BE2C (cell line): ENCODE data around the gene VPS37C.

Experiments
- DNase-seq: peaks from one replicate; pipeline ENCODE4 v3.0.0-alpha.2; 2020
- H3K27me3 ChIP-seq: fragments of 250-450 bp; sonication (Bioruptor Pico); 2 replicates; pipeline ENCODE4 v1.5.1; 2020; ENCODE audit warnings: mild to moderate bottlenecking
- H3K36me3 ChIP-seq: fragments of 250-450 bp; sonication (Bioruptor Pico); 2 replicates; pipeline ENCODE4 v1.5.1; 2020; ENCODE audit warnings: mild to moderate bottlenecking
- H3K4me1 ChIP-seq: fragments of 250-450 bp; sonication (Bioruptor Pico); 2 replicates; pipeline ENCODE4 v1.5.1; 2020
- H3K4me3 ChIP-seq: 2 replicates; pipeline ENCODE4 v1.5.1; 2011; ENCODE audit warnings: low read depth, low read length
- H3K9me3 ChIP-seq: fragments of 250-450 bp; sonication (Bioruptor Pico); 2 replicates; pipeline ENCODE4 v1.5.1; 2020
- CTCF ChIP-seq: IDR thresholded peaks from 2 replicates; pipeline ENCODE4 v1.5.1; 2012; ENCODE audit warnings: mild to moderate bottlenecking, low read depth, low read length

The VPS37C gene

DNA sequence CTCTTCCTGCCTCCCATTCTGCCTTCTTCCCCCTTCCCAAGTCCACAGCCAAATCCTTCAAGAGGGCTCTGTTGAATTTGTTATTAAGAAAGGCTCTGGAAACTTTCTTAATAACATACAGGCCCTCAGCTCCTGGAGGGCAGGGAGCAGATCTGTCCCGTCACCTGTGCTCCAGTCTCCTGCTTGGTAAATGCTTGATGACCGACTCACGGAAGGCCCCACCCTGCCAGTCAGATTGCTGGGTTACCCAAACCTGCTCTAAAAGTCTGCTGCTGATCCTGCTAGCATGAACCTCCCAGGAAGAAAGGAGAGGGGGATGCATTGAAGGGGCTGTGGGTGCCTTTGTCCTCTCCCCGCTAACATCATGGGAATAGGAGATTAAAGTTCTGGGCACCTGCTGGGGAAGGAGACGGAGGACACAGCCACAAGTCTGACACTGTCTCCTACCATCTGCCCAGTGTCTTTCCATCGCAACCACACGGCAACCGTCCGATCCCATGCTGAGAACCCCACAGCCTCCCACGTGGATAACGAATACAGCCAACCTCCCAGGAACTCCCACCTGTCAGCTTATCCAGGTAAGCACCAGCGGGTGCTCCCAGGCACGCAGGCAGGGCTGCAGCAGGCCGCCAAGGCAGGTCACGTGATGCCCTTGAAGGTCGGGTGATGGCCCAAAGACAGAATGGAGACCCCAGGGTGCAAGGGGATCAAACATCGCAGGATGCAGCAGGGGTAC is 36.5 kb downstream of the VPS37C start:
- Histone ChIP-seq H3K36me3 (no peaks in the 10 kb centered on the region), H3K27me3 (no peaks in the 10 kb centered on the region), H3K9me3 (no peaks in the 10 kb centered on the region), H3K4me3 (no peak overlapping the region), H3K4me1 (peaks cover 12% of the 10 kb centered on the region)
- no peak for DNase-seq
- no peak for TF ChIP-seq CTCF

DNA sequence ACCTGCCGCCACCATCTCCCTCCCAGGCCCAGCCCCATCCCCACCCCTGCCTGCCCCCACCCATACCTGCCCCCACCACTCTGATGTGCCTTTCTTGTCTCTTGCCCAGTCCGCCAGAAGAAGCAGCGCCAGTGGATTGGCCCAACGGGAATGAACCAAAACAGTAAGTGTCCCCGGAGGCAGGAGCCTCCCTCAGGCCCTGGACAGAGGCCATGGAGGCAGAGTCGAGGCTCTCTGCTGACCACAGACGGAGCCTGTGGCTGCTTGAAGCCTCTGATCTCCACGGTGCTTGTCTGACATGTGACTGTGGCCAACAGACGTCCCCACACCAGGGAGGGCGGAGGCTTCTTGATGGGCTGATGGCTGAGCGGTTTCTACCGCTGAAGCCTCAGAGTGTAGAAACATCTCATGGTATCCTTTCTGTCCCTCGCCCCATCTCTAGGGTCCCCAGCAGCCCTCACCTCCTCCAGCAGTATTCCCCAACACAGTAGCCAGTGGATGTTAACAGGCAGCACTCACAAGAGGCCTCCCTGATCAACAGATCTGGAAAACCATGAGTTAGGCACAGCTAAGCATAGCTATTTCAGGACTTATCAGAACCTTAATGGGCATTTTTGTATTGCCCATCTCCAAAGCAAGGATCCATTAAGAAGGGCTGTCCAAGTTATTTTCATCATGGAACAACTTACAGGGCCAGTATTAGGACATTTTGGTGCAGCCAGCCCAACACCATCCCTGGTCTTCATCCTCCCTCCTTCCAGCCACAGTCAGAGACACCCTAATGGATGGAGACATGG is 37.3 kb downstream of the VPS37C start:
- Histone ChIP-seq H3K4me3 (no peak overlapping the region), H3K9me3 (no peaks in the 10 kb centered on the region), H3K4me1 (peaks cover 12% of the 10 kb centered on the region), H3K36me3 (no peaks in the 10 kb centered on the region), H3K27me3 (no peaks in the 10 kb centered on the region)
- TF ChIP-seq CTCF = no peak
- DNase-seq = no peak

GRCh38 chr11:61122761-61123160 is 38.5 kb downstream of the VPS37C start:
- Histone ChIP-seq H3K4me3 (no peak overlapping the region), H3K36me3 (no peaks in the 10 kb centered on the region), H3K9me3 (no peaks in the 10 kb centered on the region), H3K27me3 (no peaks in the 10 kb centered on the region), H3K4me1 (peaks cover 12% of the 10 kb centered on the region)
- TF ChIP-seq CTCF = no peak
- no peak for DNase-seq

- no peaks in the 10 kb centered on the region for H3K27me3 ChIP-seq
- H3K4me1 ChIP-seq = peaks cover 12% of the 10 kb centered on the region
- H3K36me3 ChIP-seq = no peaks in the 10 kb centered on the region
- TF ChIP-seq CTCF = no peak
- DNase-seq = no peak
- H3K4me3 ChIP-seq = no peak overlapping the region
- no peaks in the 10 kb centered on the region for H3K9me3 ChIP-seq
Observed at GRCh38 chr11:61121917-61122316, 39.3 kb downstream of the VPS37C start.

- TF ChIP-seq CTCF = no peak
- Histone ChIP-seq H3K9me3 (no peaks in the 10 kb centered on the region), H3K4me1 (peaks cover 12% of the 10 kb centered on the region), H3K27me3 (no peaks in the 10 kb centered on the region), H3K4me3 (no peak overlapping the region), H3K36me3 (no peaks in the 10 kb centered on the region)
- DNase-seq = peak; percentile 71
Observed at GRCh38 chr11:61121192-61121831, 39.9 kb downstream of the VPS37C start.
